A549 (cell line): ENCODE data around the gene ADGRD1.
A peak's percentile ranks its signal among the peaks of the same experiment; 100 is the strongest.

Source experiments
- BHLHE40 ChIP-seq: IDR thresholded peaks from 2 replicates; pipeline ENCODE4 v1.6.1; 2012; ENCODE audit warnings: low read depth, low read length, inconsistent platforms
- CBX2 ChIP-seq: fragments of 200-600 bp; sonication (generic); IDR thresholded peaks from 2 replicates; pipeline ENCODE4 v1.6.1; 2016; ENCODE audit warnings: low read depth, mild to moderate bottlenecking, borderline replicate concordance
- CBX8 ChIP-seq: fragments of 200-600 bp; sonication (generic); IDR thresholded peaks from 2 replicates; pipeline ENCODE4 v1.6.1; 2016
- CTCF ChIP-seq: fragments of >200 bp; sonication (Bioruptor Twin); formaldehyde crosslinking; IDR thresholded peaks from 3 replicates; pipeline ENCODE4 v1.5.1; 2016
- EP300 ChIP-seq, 2 experiments: fragments of >200 bp; sonication (Bioruptor Twin); formaldehyde crosslinking; IDR thresholded peaks; 2 replicates in 1 of 2; 3 replicates in 1 of 2; pipeline ENCODE4 v1.6.1; 2016 to 2017
- ESRRA ChIP-seq: fragments of 150-350 bp; IDR thresholded peaks from 2 replicates; pipeline ENCODE4 v1.6.1; 2014; ENCODE audit warnings: mild to moderate bottlenecking, low read length, borderline replicate concordance
- MAX ChIP-seq: IDR thresholded peaks from 2 replicates; pipeline ENCODE4 v1.6.1; 2012
- PHF8 ChIP-seq: fragments of 200-600 bp; sonication (generic); IDR thresholded peaks from 2 replicates; pipeline ENCODE4 v1.6.1; 2016; ENCODE audit warnings: low read depth, mild to moderate bottlenecking, antibody characterized with exemption, moderate library complexity, borderline replicate concordance
- POLR2A ChIP-seq: IDR thresholded peaks from 2 replicates; pipeline ENCODE4 v1.6.1; 2012; ENCODE audit warnings: mild to moderate bottlenecking, low read length
- RAD21 ChIP-seq, 2 experiments: fragments of >200 bp in 1 of 2; sonication (Bioruptor Twin) in 1 of 2; formaldehyde crosslinking in 1 of 2; IDR thresholded peaks in 1 of 2; conservative IDR thresholded peaks in 1 of 2; 2 replicates in 1 of 2; 3 replicates in 1 of 2; pipeline ENCODE4 v1.6.1; 2012 to 2018; ENCODE audit warnings: inconsistent platforms in 1 of 2
- RCOR1 ChIP-seq: fragments of 150-350 bp; IDR thresholded peaks from 2 replicates; pipeline ENCODE4 v1.6.1; 2014; ENCODE audit warnings: antibody characterized with exemption, low read length, low read depth
- RNF2 ChIP-seq: fragments of 200-600 bp; sonication (generic); IDR thresholded peaks from 2 replicates; pipeline ENCODE4 v1.6.1; 2016; ENCODE audit warnings: low read depth, mild to moderate bottlenecking, antibody characterized with exemption, moderate library complexity, borderline replicate concordance
- USF2 ChIP-seq: fragments of 450-650 bp; IDR thresholded peaks from 2 replicates; pipeline ENCODE4 v1.6.1; 2014; ENCODE audit warnings: antibody characterized with exemption

- no peak for TF ChIP-seq POLR2A
- no peak for TF ChIP-seq USF2
- peak; percentile 47 for TF ChIP-seq CTCF
- no peak for TF ChIP-seq ESRRA
- TF ChIP-seq RCOR1, result no peak
- TF ChIP-seq PHF8, result no peak
- TF ChIP-seq RAD21 (conservative IDR thresholded peaks at IDR 0.05 in 1 of 2, IDR thresholded peaks at IDR 0.05 in 1 of 2), result peak; percentile 76 to 85
- TF ChIP-seq EP300 (IDR thresholded peaks at IDR 0.05), result no peak
- TF ChIP-seq MAX, result no peak
- no peak for TF ChIP-seq CBX8
- TF ChIP-seq RNF2, result no peak
- no peak for TF ChIP-seq BHLHE40
- no peak for TF ChIP-seq CBX2
These were observed 184.3 kb downstream of the ADGRD1 start for GRCh38 chr12:131137836-131138637.
